A673 (cell line): ENCODE data around the gene MPC1. TPM values are rescaled to one million over a fixed set of nuclear protein-coding genes. Genes with fewer than 3 reads are reported as not detected.
"Not testable (repeated sequence)": the region's sequence is repeated elsewhere in the genome, so short reads cannot be mapped to it uniquely, and the experiment has no call there.

ENCODE experiments used
- BruUV-seq: library from RNA; stranded (reverse); fragments of 400-500 nt; replicated peaks from 2 replicates; lab custom pipeline; 2021; lab: Mats Ljungman, UMichigan
- CTCF ChIA-PET: fragments of 300-600 bp; sonication (Branson Sonifier 250); formaldehyde crosslinking; loops from one replicate; lab custom pipeline; 2022; ENCODE audit warnings: antibody characterized with exemption; lab: Charles Lee
- POLR2A ChIA-PET: fragments of 300-600 bp; sonication (Branson Sonifier 250); formaldehyde crosslinking; loops from one replicate; lab custom pipeline; 2022; ENCODE audit warnings: antibody characterized with exemption; ENCODE audit not compliant: low non-redundant PET; lab: Charles Lee
- DNase-seq: peaks from one replicate; pipeline ENCODE4 v3.0.0-alpha.2; 2015; ENCODE audit warnings: low spot score
- H3K27ac ChIP-seq: fragments of 200-600 bp; sonication (generic); 2 replicates; pipeline ENCODE4 v1.5.1; 2016; ENCODE audit warnings: mixed run types, low read depth, mild to moderate bottlenecking, mixed read lengths, antibody characterized with exemption, low read length; ENCODE audit not compliant: poor library complexity, severe bottlenecking
- H3K27me3 ChIP-seq: fragments of 200-600 bp; sonication (generic); replicated peaks from 2 replicates; pipeline ENCODE4 v1.6.1; 2017; ENCODE audit warnings: mixed run types, low read depth, mild to moderate bottlenecking, mixed read lengths, antibody characterized with exemption, low read length; ENCODE audit not compliant: insufficient read depth, poor library complexity
- H3K36me3 ChIP-seq: fragments of 200-600 bp; sonication (generic); 2 replicates; pipeline ENCODE4 v1.6.1; 2016; ENCODE audit warnings: mixed run types, mild to moderate bottlenecking, mixed read lengths, antibody characterized with exemption, low read length; ENCODE audit not compliant: insufficient read depth, poor library complexity, severe bottlenecking
- H3K4me1 ChIP-seq: fragments of 200-600 bp; sonication (generic); 2 replicates; pipeline ENCODE4 v1.6.1; 2017; ENCODE audit warnings: mixed run types, mild to moderate bottlenecking, mixed read lengths, antibody characterized with exemption, low read length; ENCODE audit not compliant: insufficient read depth, poor library complexity, severe bottlenecking
- H3K4me3 ChIP-seq: fragments of 200-600 bp; sonication (generic); 2 replicates; pipeline ENCODE4 v1.5.1; 2016; ENCODE audit warnings: low read depth, mixed run types, mild to moderate bottlenecking, mixed read lengths, low read length; ENCODE audit not compliant: poor library complexity, severe bottlenecking
- H3K9me3 ChIP-seq: fragments of 200-600 bp; sonication (generic); 2 replicates; pipeline ENCODE4 v1.6.1; 2016; ENCODE audit warnings: mixed run types, low read depth, mild to moderate bottlenecking, mixed read lengths, antibody characterized with exemption, low read length; ENCODE audit not compliant: poor library complexity, severe bottlenecking
- CTCF ChIP-seq: fragments of 300-800, 200-600 bp; sonication (generic); conservative IDR thresholded peaks from 2 replicates; pipeline ENCODE4 v1.5.1; 2017; ENCODE audit warnings: low read depth, mild to moderate bottlenecking, antibody characterized with exemption, low read length, moderate library complexity, mixed read lengths
- EZH2 ChIP-seq: fragments of 200-600 bp; sonication (generic); IDR thresholded peaks from 2 replicates; pipeline ENCODE4 v1.6.1; 2017; ENCODE audit warnings: borderline replicate concordance, low read depth, mild to moderate bottlenecking, mixed read lengths, antibody characterized with exemption, low read length; ENCODE audit not compliant: poor library complexity, severe bottlenecking
- intact Hi-C: fragments of 100-400 bp; cut with micrococcal nuclease; formaldehyde crosslinking; loops from one replicate; pipeline ENCODE4 v1.10.0; 2022; ENCODE audit not compliant: unreplicated experiment
- total RNA-seq: library from RNA; stranded (reverse); gene quantifications from 2 replicates; pipeline ENCODE4 v1.2.3, GENCODE V29; 2021

MPC1 gene
- total RNA-seq, 1 experiment from 2014 or later, result 35.9 TPM

GRCh38 chr6:166393535-166393823, 10.7 kb upstream of the MPC1 start:
- ChIA-PET CTCF (no interaction called here), POLR2A (no interaction called here)
- BruUV-seq, result no TSS peak
- H3K9me3 ChIP-seq, result no peaks in the 10 kb centered on the region
- intact Hi-C loops, result no loop called here
- H3K36me3 ChIP-seq, result no peaks in the 10 kb centered on the region
- H3K27ac ChIP-seq, result no peak overlapping the region
- H3K27me3 ChIP-seq, result no peaks in the 10 kb centered on the region
- H3K4me3 ChIP-seq, result no peak overlapping the region
- TF ChIP-seq CTCF, result no peak
- TF ChIP-seq EZH2, result no peak
- DNase-seq, result no peak
- no peaks in the 10 kb centered on the region for H3K4me1 ChIP-seq

- POLR2A ChIA-PET, result interaction anchor here (0.5 to 0.6 kb wide), 2 partner anchors 72 to 135 kb away, joined by 3 to 4 read pairs; no protein-coding TSS in a partner anchor
- H3K4me1 ChIP-seq, H3K27me3 ChIP-seq, BruUV-seq, H3K4me3 ChIP-seq, H3K27ac ChIP-seq, DNase-seq, intact Hi-C loops, H3K36me3 ChIP-seq, H3K9me3 ChIP-seq: not testable (repeated sequence)
- CTCF ChIA-PET, result interaction anchor here (1.2 kb wide), 1 partner anchor 59 kb away, joined by 3 read pairs; no protein-coding TSS in a partner anchor
These were observed 10.2 kb upstream of the MPC1 start for GRCh38 chr6:166392755-166393534.

GRCh38 chr6:166389119-166389518, 6.4 kb upstream of the MPC1 start:
- no peak overlapping the region for H3K4me3 ChIP-seq
- H3K4me1 ChIP-seq, result no peaks in the 10 kb centered on the region
- BruUV-seq, result no TSS peak
- TF ChIP-seq CTCF, result no peak
- TF ChIP-seq EZH2, result no peak
- CTCF ChIA-PET, result no interaction called here
- H3K36me3 ChIP-seq, result no peaks in the 10 kb centered on the region
- no peak overlapping the region for H3K27ac ChIP-seq
- intact Hi-C loops, result no loop called here
- no peak for DNase-seq
- no peaks in the 10 kb centered on the region for H3K27me3 ChIP-seq
- POLR2A ChIA-PET, result no interaction called here
- H3K9me3 ChIP-seq, result no peaks in the 10 kb centered on the region
